SK-N-SH (cell line): ENCODE results near the gene BEST2. TPM values are rescaled to one million over a fixed set of nuclear protein-coding genes. Genes with fewer than 3 reads are reported as not detected.
A peak's percentile ranks its signal among the peaks of the same experiment; 100 is the strongest.

Experiments used
- CTCF ChIA-PET: fragments of 300-600, 350-600 bp; formaldehyde crosslinking; extraction: SDS; loops from one replicate; lab custom pipeline; 2021; lab: Yijun Ruan, JAX
- POLR2A ChIA-PET: fragments of 350-600 bp; sonication (Branson Sonifier 250); formaldehyde crosslinking; extraction: SDS; loops from one replicate; lab custom pipeline; 2020; ENCODE audit warnings: antibody characterized with exemption, inconsistent platforms; lab: Yijun Ruan, JAX
- DNase-seq: peaks from one replicate; pipeline ENCODE4 v3.0.0; 2012
- H2AFZ ChIP-seq: fragments of 200-600 bp; sonication (generic); 2 replicates; pipeline ENCODE4 v1.8.1; 2016; ENCODE audit warnings: antibody characterized with exemption, mild to moderate bottlenecking, low read depth
- H3F3A ChIP-seq: fragments of 200-600 bp; sonication (generic); replicated peaks from 2 replicates; pipeline ENCODE3; 2016; ENCODE audit warnings: antibody characterized with exemption, mild to moderate bottlenecking; ENCODE audit not compliant: insufficient read depth
- H3K27ac ChIP-seq, 2 experiments: fragments of 200-500 bp in 1 of 2; fragments of 200-600 bp in 1 of 2; sonication (Bioruptor generic) in 1 of 2; sonication (generic), shearing (Covaris generic) in 1 of 2; 2 replicates each; pipeline versions ENCODE4 v1.5.1 to v1.6.1; 2014 to 2016; ENCODE audit warnings: low read depth in 2 of 2, inconsistent platforms in 1 of 2, low read length in 1 of 2, mild to moderate bottlenecking in 1 of 2, mixed read lengths in 1 of 2
- H3K27me3 ChIP-seq: fragments of 200-600 bp; sonication (generic), shearing (Covaris generic); 2 replicates; pipeline ENCODE4 v1.6.1; 2016; ENCODE audit warnings: mixed run types; ENCODE audit not compliant: insufficient read depth
- H3K36me3 ChIP-seq, 2 experiments: fragments of 200-500 bp in 1 of 2; fragments of 200-600 bp in 1 of 2; sonication (Bioruptor generic) in 1 of 2; sonication (generic) in 1 of 2; replicated peaks in 1 of 2; 2 replicates each; pipeline versions ENCODE3 to v1.5.1; 2014 to 2016; ENCODE audit warnings: low read length in 1 of 2, mild to moderate bottlenecking in 1 of 2; ENCODE audit not compliant: insufficient read depth in 2 of 2, control insufficient read depth in 1 of 2
- H3K4me1 ChIP-seq, 2 experiments: fragments of 200-500 bp in 1 of 2; fragments of 200-600 bp in 1 of 2; sonication (Bioruptor generic) in 1 of 2; sonication (generic), shearing (Covaris generic) in 1 of 2; 2 replicates each; pipeline versions ENCODE4 v1.5.1 to v1.6.1; 2014 to 2016; ENCODE audit warnings: low read depth in 1 of 2, low read length in 1 of 2, mixed run types in 1 of 2; ENCODE audit not compliant: insufficient read depth in 2 of 2, control insufficient read depth in 1 of 2
- H3K4me2 ChIP-seq: fragments of 200-600 bp; sonication (generic), shearing (Covaris generic); 2 replicates; pipeline ENCODE4 v1.6.1; 2017; ENCODE audit warnings: mixed run types
- H3K4me3 ChIP-seq, 2 experiments: fragments of 200-500 bp in 1 of 2; fragments of 200-600 bp in 1 of 2; sonication (Bioruptor generic) in 1 of 2; sonication (generic), shearing (Covaris generic) in 1 of 2; 2 replicates each; pipeline versions ENCODE4 v1.5.1 to v1.8.1; 2014 to 2016; ENCODE audit warnings: low read depth in 2 of 2, inconsistent platforms in 1 of 2, low read length in 1 of 2, mild to moderate bottlenecking in 1 of 2, mixed read lengths in 1 of 2, moderate library complexity in 1 of 2
- H3K79me2 ChIP-seq: fragments of 200-600 bp; sonication (generic); 2 replicates; pipeline ENCODE4 v1.8.1; 2017; ENCODE audit warnings: mild to moderate bottlenecking; ENCODE audit not compliant: insufficient read depth
- H3K9ac ChIP-seq: fragments of 200-600 bp; sonication (generic); 2 replicates; pipeline ENCODE4 v1.6.1; 2017; ENCODE audit warnings: mixed run types
- H3K9me2 ChIP-seq: fragments of 200-600 bp; sonication (generic); 2 replicates; pipeline ENCODE4 v1.6.1; 2017; ENCODE audit warnings: mixed run types
- H3K9me3 ChIP-seq: fragments of 200-600 bp; sonication (generic); 2 replicates; pipeline ENCODE4 v1.6.1; 2017; ENCODE audit warnings: mixed run types, mild to moderate bottlenecking, moderate library complexity
- H4K20me1 ChIP-seq: fragments of 200-600 bp; sonication (generic); 2 replicates; pipeline ENCODE4 v1.6.1; 2017; ENCODE audit warnings: mild to moderate bottlenecking, mixed run types; ENCODE audit not compliant: insufficient read depth
- CHD2 ChIP-seq: fragments of 150-350 bp; IDR thresholded peaks from 2 replicates; pipeline ENCODE4 v1.6.1; 2018; ENCODE audit warnings: low read length; ENCODE audit not compliant: partially characterized antibody
- ELF1 ChIP-seq: IDR thresholded peaks from 2 replicates; pipeline ENCODE4 v1.4.0; 2012
- FOXJ3 ChIP-seq: sonication (generic); formaldehyde crosslinking; IDR thresholded peaks from 2 replicates; pipeline ENCODE4 v1.5.1; 2020; ENCODE audit warnings: mild to moderate bottlenecking, missing genetic modification reagents
- FOXM1 ChIP-seq: IDR thresholded peaks from 2 replicates; pipeline ENCODE4 v1.4.0; 2012; ENCODE audit warnings: low read depth, mild to moderate bottlenecking
- IRF3 ChIP-seq: fragments of 150-350 bp; IDR thresholded peaks from 2 replicates; pipeline ENCODE4 v1.6.1; 2016; ENCODE audit warnings: mild to moderate bottlenecking, low read depth, low read length
- MAX ChIP-seq: IDR thresholded peaks from 2 replicates; pipeline ENCODE4 v1.4.0; 2012; ENCODE audit warnings: low read depth
- NFIC ChIP-seq: IDR thresholded peaks from 2 replicates; pipeline ENCODE4 v1.4.0; 2012; ENCODE audit warnings: borderline replicate concordance
- NRF1 ChIP-seq: IDR thresholded peaks from 2 replicates; pipeline ENCODE4 v1.6.1; 2012; ENCODE audit warnings: low read depth, mild to moderate bottlenecking, low read length
- PBX3 ChIP-seq: IDR thresholded peaks from 2 replicates; pipeline ENCODE4; 2012
- REST ChIP-seq: IDR thresholded peaks from 2 replicates; pipeline ENCODE4 v1.6.1; 2012; ENCODE audit warnings: mild to moderate bottlenecking, low read depth, low read length, moderate library complexity
- SIN3A ChIP-seq: IDR thresholded peaks from 2 replicates; pipeline ENCODE4 v1.6.1; 2012; ENCODE audit warnings: low read depth, mild to moderate bottlenecking, low read length, moderate library complexity, borderline replicate concordance
- TCF12 ChIP-seq: IDR thresholded peaks from 2 replicates; pipeline ENCODE4 v1.4.0; 2012
- USF2 ChIP-seq: fragments of 150-350 bp; IDR thresholded peaks from 2 replicates; pipeline ENCODE4 v1.6.1; 2017; ENCODE audit warnings: antibody characterized with exemption, low read length, low read depth, borderline replicate concordance
- whole genome bisulfite sequencing: methylation state at CpG from one replicate; pipeline ENCODE4 v1.1.6; 2017; ENCODE audit warnings: low lambda C conversion rate; 5-methylcytosine and 5-hydroxymethylcytosine counted together
- polyA plus RNA-seq, 3 experiments: library from polyadenylated mRNA; depleted of rRNA; stranded (reverse); fragments of >200 nt; gene quantifications; 2 replicates each; pipeline ENCODE4 v1.2.3, GENCODE V29; 2012

Gene BEST2
- polyA plus RNA-seq, 1 of the 3 experiments (the other 2 are of a cell fraction) = not detected

GRCh38 chr19:12788042-12788681 lies 36.6 kb downstream of the BEST2 start:
- TF ChIP-seq NRF1 = no peak
- no peak for TF ChIP-seq REST
- no peak for TF ChIP-seq FOXM1
- TF ChIP-seq USF2 = no peak
- TF ChIP-seq IRF3 = no peak
- no peak for TF ChIP-seq SIN3A
- TF ChIP-seq, all 33 proteins: peak for 0
- Histone ChIP-seq H3K9me3 (no peaks in the 10 kb centered on the region), H3K36me3 (peaks cover 0 to 6% of the 10 kb centered on the region in 2 experiments), H3K4me2 (peak overlapping the region; percentile 88), H3K9ac (peak overlapping the region; percentile 66; the same call in 1 of the 2 replicates), H3F3A (peaks cover 64% of the 10 kb centered on the region), H4K20me1 (peaks cover 17% of the 10 kb centered on the region), H3K27me3 (no peaks in the 10 kb centered on the region), H2AFZ (0 out of 2 replicates have a peak overlapping the region, but pooled peaks have one; percentile 31), H3K27ac (peak overlapping the region; percentile 96 to 97), H3K4me3 (no peak overlapping the region), H3K79me2 (peaks cover 18% of the 10 kb centered on the region), H3K4me1 (peaks cover 44 to 66% of the 10 kb centered on the region in 2 experiments), H3K9me2 (no peaks in the 10 kb centered on the region)
- WGBS = 37% methylated on average over 4 of the region's 4 CpGs
- peak; percentile 33 for DNase-seq
- ChIA-PET POLR2A (interaction anchor here (0.7 kb wide), 2 partner anchors 10 to 65 kb away, joined by 3 read pairs; no protein-coding TSS in a partner anchor), CTCF (interaction anchor here (1.3 to 17.1 kb wide), 6 partner anchors 8 to 59 kb away, joined by 3 to 321 read pairs (median 10); no protein-coding TSS in a partner anchor)

- peak overlapping the region; percentile 37 to 80; a peak in 2 of 4 replicates for H3K4me3 ChIP-seq
- no peaks in the 10 kb centered on the region for H3K9me3 ChIP-seq
- ChIA-PET POLR2A (interaction anchor here (0.7 to 1.1 kb wide), 4 partner anchors 10 to 66 kb away, joined by 3 to 5 read pairs (median 4); no protein-coding TSS in a partner anchor), CTCF (interaction anchor here (1.1 to 17.1 kb wide), 6 partner anchors 11 to 59 kb away, joined by 3 to 321 read pairs (median 9); no protein-coding TSS in a partner anchor)
- peak overlapping the region; percentile 66 for H3K9ac ChIP-seq
- H4K20me1 ChIP-seq = peaks cover 17% of the 10 kb centered on the region
- peak overlapping the region; percentile 96 to 97 for H3K27ac ChIP-seq
- DNase-seq = peak; percentile 88
- 3% methylated on average over 8 of the region's 12 CpGs for WGBS
- H3K4me1 ChIP-seq = peaks cover 39 to 61% of the 10 kb centered on the region in 2 experiments
- H3K9me2 ChIP-seq = no peaks in the 10 kb centered on the region
- no peaks in the 10 kb centered on the region for H3K27me3 ChIP-seq
- peaks cover 20% of the 10 kb centered on the region for H3K79me2 ChIP-seq
- peaks cover 60% of the 10 kb centered on the region for H3F3A ChIP-seq
- H3K4me2 ChIP-seq = peak overlapping the region; percentile 88
- H3K36me3 ChIP-seq = peaks cover 0 to 6% of the 10 kb centered on the region in 2 experiments
- H2AFZ ChIP-seq = peak overlapping the region; percentile 53; the same call in 1 of the 2 replicates
- TF ChIP-seq PBX3 (peak; percentile 88), NFIC (peak; percentile 94), FOXM1 (no peak), CHD2 (peak; percentile 95), ELF1 (no peak), TCF12 (peak; percentile 92), REST (0 out of 2 replicates have a peak, but pooled peaks have one; percentile 60), FOXJ3 (CRISPR knock-in tag) (peak; percentile 80; the same call in 1 of the 2 replicates), MAX (0 out of 2 replicates have a peak, but pooled peaks have one; percentile 66)
Observed at GRCh38 chr19:12788682-12789097, 37.1 kb downstream of the BEST2 start.
